ENCODE results near the gene ANP32E. TPM values are rescaled to one million over a fixed set of nuclear protein-coding genes. Genes with fewer than 3 reads are reported as not detected.

The ANP32E gene
- total RNA-seq, 1 donor from 2014 or later: 71.9 TPM

GRCh38 chr1:150268340-150268704 lies 32.4 kb upstream of the ANP32E start:
- Mint-ChIP-seq H3K36me3 (peaks cover 9% of the 10 kb centered on the region), H3K27ac (peak overlapping the region; percentile 91), H3K27me3 (no peaks in the 10 kb centered on the region), H3K4me3 (peak overlapping the region; percentile 96), H3K9me3 (no peaks in the 10 kb centered on the region), H3K4me1 (ENCODE audit: unreplicated experiment) (peaks cover 31% of the 10 kb centered on the region)
- no peak for DNase-seq (ENCODE audit: extremely low spot score, unreplicated experiment)
- TF ChIP-seq, protein P1, sequence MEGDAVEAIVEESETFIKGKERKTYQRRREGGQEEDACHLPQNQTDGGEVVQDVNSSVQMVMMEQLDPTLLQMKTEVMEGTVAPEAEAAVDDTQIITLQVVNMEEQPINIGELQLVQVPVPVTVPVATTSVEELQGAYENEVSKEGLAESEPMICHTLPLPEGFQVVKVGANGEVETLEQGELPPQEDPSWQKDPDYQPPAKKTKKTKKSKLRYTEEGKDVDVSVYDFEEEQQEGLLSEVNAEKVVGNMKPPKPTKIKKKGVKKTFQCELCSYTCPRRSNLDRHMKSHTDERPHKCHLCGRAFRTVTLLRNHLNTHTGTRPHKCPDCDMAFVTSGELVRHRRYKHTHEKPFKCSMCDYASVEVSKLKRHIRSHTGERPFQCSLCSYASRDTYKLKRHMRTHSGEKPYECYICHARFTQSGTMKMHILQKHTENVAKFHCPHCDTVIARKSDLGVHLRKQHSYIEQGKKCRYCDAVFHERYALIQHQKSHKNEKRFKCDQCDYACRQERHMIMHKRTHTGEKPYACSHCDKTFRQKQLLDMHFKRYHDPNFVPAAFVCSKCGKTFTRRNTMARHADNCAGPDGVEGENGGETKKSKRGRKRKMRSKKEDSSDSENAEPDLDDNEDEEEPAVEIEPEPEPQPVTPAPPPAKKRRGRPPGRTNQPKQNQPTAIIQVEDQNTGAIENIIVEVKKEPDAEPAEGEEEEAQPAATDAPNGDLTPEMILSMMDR (conservative IDR thresholded peaks at IDR 0.05): no peak

DNA sequence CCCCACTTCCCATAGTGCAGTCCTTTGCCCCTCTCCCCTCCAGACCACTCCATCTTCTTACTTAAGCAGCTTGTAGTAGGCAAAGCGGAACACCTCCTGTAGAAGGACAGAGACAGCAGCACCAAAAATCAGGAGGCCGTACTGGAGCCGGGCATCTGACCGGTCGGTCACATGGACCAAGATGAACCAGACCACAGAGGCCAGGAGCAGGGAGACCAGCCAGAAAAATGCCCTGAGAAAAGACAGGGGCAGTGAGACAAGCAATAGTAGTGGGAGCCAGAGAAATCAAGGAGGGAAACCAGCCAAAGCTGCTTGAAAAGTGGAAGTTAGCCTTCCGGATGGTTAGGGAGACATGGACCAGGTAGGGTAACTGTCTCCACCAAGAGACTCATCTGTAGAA lies 32.0 kb upstream of the ANP32E start:
- no peak for DNase-seq (ENCODE audit: extremely low spot score, unreplicated experiment)
- Mint-ChIP-seq H3K27me3 (no peaks in the 10 kb centered on the region), H3K36me3 (peaks cover 9% of the 10 kb centered on the region), H3K9me3 (no peaks in the 10 kb centered on the region), H3K4me1 (ENCODE audit: unreplicated experiment) (peaks cover 27% of the 10 kb centered on the region), H3K27ac (peak overlapping the region; percentile 91), H3K4me3 (peak overlapping the region; percentile 96)
- TF ChIP-seq, protein P1 (conservative IDR thresholded peaks at IDR 0.05): no peak

GRCh38 chr1:150263549-150263948 lies 27.6 kb upstream of the ANP32E start:
- Mint-ChIP-seq H3K27me3 (no peaks in the 10 kb centered on the region), H3K36me3 (peaks cover 9% of the 10 kb centered on the region), H3K4me3 (no peak overlapping the region), H3K9me3 (no peaks in the 10 kb centered on the region), H3K4me1 (ENCODE audit: unreplicated experiment) (peaks cover 30% of the 10 kb centered on the region), H3K27ac (no peak overlapping the region)
- DNase-seq (ENCODE audit: extremely low spot score, unreplicated experiment): no peak
- TF ChIP-seq, protein P1 (conservative IDR thresholded peaks at IDR 0.05): no peak

- TF ChIP-seq, protein P1 (conservative IDR thresholded peaks at IDR 0.05): no peak
- DNase-seq (ENCODE audit: extremely low spot score, unreplicated experiment): no peak
- Mint-ChIP-seq H3K27me3 (peaks cover 6% of the 10 kb centered on the region), H3K4me1 (ENCODE audit: unreplicated experiment) (peaks cover 31% of the 10 kb centered on the region), H3K9me3 (no peaks in the 10 kb centered on the region), H3K36me3 (peaks cover 9% of the 10 kb centered on the region), H3K4me3 (no peak overlapping the region), H3K27ac (peak overlapping the region; percentile 69)
Observed at GRCh38 chr1:150262388-150263320, 26.7 kb upstream of the ANP32E start.

DNA sequence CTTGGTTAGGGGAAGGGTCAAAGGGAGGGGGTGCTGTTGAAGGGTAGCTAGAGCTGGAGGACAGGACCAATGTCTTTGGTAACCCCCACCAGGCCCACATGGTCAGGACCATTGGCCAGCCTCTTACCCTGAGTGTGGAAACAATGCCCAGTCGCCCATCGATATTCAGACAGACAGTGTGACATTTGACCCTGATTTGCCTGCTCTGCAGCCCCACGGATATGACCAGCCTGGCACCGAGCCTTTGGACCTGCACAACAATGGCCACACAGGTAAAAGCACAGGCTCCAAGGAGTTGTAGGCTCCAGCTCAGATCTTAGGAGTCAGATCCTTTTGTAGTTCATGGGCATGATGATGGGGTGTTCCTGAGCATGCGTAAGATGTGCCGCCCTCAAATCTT lies 25.5 kb upstream of the ANP32E start:
- H3K4me1 Mint-ChIP-seq (ENCODE audit: unreplicated experiment): peaks cover 34% of the 10 kb centered on the region

More for the DNA sequence above, 25.5 kb upstream of the ANP32E start:
- TF ChIP-seq, protein P1 (conservative IDR thresholded peaks at IDR 0.05): no peak
- Mint-ChIP-seq H3K27ac (no peak overlapping the region), H3K36me3 (peaks cover 5% of the 10 kb centered on the region), H3K9me3 (no peaks in the 10 kb centered on the region), H3K27me3 (peaks cover 10% of the 10 kb centered on the region), H3K4me3 (no peak overlapping the region)
- DNase-seq (ENCODE audit: extremely low spot score, unreplicated experiment): no peak

Measured in type B pancreatic cell (in vitro differentiated cells).